Stimulated activated CD8-positive, alpha-beta memory T cell treated with anti-CD3 and anti-CD28 coated beads, Interleukin-12 subunit alpha, Interleukin-12 subunit beta, amount 100 ng/mL, for 4 hours (primary cell): Measurements from ENCODE around the gene FBXO27.
"Not testable (repeated sequence)": the region's sequence is repeated elsewhere in the genome, so short reads cannot be mapped to it uniquely, and the experiment has no call there.

Source experiments
- DNase-seq: peaks from one replicate; pipeline ENCODE4 v3.0.0-alpha.2; 2020; ENCODE audit warnings: low read depth

FBXO27 gene

GRCh38 chr19:38987745-38988144 is 44.6 kb downstream of the FBXO27 start:
- DNase-seq = not testable (repeated sequence)

GRCh38 chr19:38985262-38985661 is 47.1 kb downstream of the FBXO27 start:
- no peak for DNase-seq

GRCh38 chr19:38980583-38981374 is 51.6 kb downstream of the FBXO27 start:
- DNase-seq = no peak

- no peak for DNase-seq
Observed at GRCh38 chr19:38979812-38980211, 52.5 kb downstream of the FBXO27 start.

- DNase-seq = no peak
Observed at GRCh38 chr19:38978326-38978689, 54.0 kb downstream of the FBXO27 start.

- DNase-seq = no peak
Observed at GRCh38 chr19:38977445-38978325, 54.7 kb downstream of the FBXO27 start.

GRCh38 chr19:38975861-38976271 is 56.5 kb downstream of the FBXO27 start:
- DNase-seq = no peak

- no peak for DNase-seq
Observed at GRCh38 chr19:38975214-38975860, 57.0 kb downstream of the FBXO27 start, which contains the start of gene FBXO17. TSS of gene FBXO17 (minus strand) at chr19:38975742. CDS start at chr19:38950319, 25,423 bp downstream.

GRCh38 chr19:38974624-38975213 is 57.6 kb downstream of the FBXO27 start:
- no peak for DNase-seq
